SH-SY5Y (cell line): Measurements from ENCODE around the gene SMIM1.

Experiments used
- GATA2 ChIP-seq: IDR thresholded peaks from 2 replicates; pipeline ENCODE4 v1.6.1; 2011; ENCODE audit warnings: mild to moderate bottlenecking, low read depth, low read length
- GATA3 ChIP-seq: IDR thresholded peaks from 2 replicates; pipeline ENCODE4 v1.6.1; 2011; ENCODE audit warnings: low read depth, mild to moderate bottlenecking, low read length, moderate library complexity

GRCh38 chr1:3803905-3804626, 31.5 kb downstream of the SMIM1 start:
- TF ChIP-seq GATA2 (no peak), GATA3 (no peak)
